Testis (tissue), 2 donors: Measurements from ENCODE around the gene CFAP53.

Source experiments
- POLR2A ChIP-seq: fragments of 450-650 bp; IDR thresholded peaks from one replicate; pipeline ENCODE4 v1.6.1; 2017; ENCODE audit warnings: antibody characterized with exemption, mild to moderate bottlenecking, moderate library complexity
- TF ChIP-seq, protein P1 (sequence below), 3 experiments: fragments of 450-650 bp in 2 of 3; fragments of 200-600 bp in 1 of 3; sonication (generic) in 1 of 3; IDR thresholded peaks; one replicate each; pipeline ENCODE4 v1.5.1; 2016 to 2019; ENCODE audit warnings: antibody characterized with exemption in 3 of 3, mild to moderate bottlenecking in 2 of 3, moderate library complexity in 1 of 3

DNA sequence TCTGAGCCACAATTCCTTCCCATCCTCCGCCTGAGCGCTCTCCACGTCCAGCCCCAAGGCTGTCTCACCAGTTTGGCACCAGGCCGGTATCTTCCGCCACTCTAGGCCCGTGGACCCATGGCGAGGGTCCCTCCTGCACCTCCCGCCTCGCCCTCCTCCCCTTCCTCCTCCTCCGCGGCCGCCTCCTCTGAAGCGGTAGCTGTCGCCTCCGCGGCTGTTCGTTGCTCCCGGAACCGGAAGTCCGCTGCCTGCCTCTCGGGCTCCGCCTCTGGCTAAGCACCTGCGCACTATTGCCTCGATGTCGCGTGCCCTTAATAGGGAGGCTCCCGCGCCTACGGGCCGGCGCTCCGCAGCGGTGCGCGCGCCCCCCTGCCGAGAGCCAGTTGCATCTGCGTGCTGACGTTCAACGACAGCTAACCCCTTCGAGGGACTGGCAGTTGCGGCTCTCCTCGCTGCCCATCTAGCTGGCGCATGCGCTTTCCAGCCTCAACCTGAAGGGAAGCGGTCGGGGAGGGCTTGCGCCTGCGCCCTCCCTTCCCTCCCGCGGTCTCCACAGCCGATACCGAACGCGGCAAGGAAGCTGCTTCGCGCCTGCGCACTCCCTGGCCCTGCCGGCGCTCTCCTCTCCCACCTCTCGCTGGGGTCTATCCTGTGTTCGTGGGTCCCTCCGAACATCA is 15.1 kb upstream of the CFAP53 start, which contains the start of gene MBD1:
- TF ChIP-seq, protein P1, sequence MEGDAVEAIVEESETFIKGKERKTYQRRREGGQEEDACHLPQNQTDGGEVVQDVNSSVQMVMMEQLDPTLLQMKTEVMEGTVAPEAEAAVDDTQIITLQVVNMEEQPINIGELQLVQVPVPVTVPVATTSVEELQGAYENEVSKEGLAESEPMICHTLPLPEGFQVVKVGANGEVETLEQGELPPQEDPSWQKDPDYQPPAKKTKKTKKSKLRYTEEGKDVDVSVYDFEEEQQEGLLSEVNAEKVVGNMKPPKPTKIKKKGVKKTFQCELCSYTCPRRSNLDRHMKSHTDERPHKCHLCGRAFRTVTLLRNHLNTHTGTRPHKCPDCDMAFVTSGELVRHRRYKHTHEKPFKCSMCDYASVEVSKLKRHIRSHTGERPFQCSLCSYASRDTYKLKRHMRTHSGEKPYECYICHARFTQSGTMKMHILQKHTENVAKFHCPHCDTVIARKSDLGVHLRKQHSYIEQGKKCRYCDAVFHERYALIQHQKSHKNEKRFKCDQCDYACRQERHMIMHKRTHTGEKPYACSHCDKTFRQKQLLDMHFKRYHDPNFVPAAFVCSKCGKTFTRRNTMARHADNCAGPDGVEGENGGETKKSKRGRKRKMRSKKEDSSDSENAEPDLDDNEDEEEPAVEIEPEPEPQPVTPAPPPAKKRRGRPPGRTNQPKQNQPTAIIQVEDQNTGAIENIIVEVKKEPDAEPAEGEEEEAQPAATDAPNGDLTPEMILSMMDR (IDR thresholded peaks at IDR 0.05): peak in 2 of 3 experiments; percentile 22
- TF ChIP-seq POLR2A: peak; percentile 78
